MM.1S (cell line): Measurements from ENCODE around the gene SLC25A25.

ENCODE experiments used
- CTCF ChIP-seq: fragments of 300-600 bp; sonication (generic); IDR thresholded peaks from 2 replicates; pipeline ENCODE4 v1.5.1; 2016; ENCODE audit warnings: antibody characterized with exemption, low read length, mixed read lengths
- EZH2 ChIP-seq: fragments of 300-600 bp; sonication (generic); optimal IDR thresholded peaks from 2 replicates; pipeline ENCODE3; 2017; ENCODE audit warnings: low read depth, mild to moderate bottlenecking, antibody characterized with exemption, low read length, mixed read lengths
- EZH2phosphoT487 ChIP-seq: fragments of 300-600 bp; sonication (generic); IDR thresholded peaks from 2 replicates; pipeline ENCODE4 v1.6.1; 2018; ENCODE audit warnings: antibody characterized with exemption, low read length

GRCh38 chr9:128062279-128062678 is 5.8 kb upstream of the SLC25A25 start:
- TF ChIP-seq CTCF (no peak), EZH2 (no peak), EZH2phosphoT487 (no peak)
